Uterus (tissue), 4 donors: Measurements from ENCODE around the gene ZNF839. TPM values are rescaled to one million over a fixed set of nuclear protein-coding genes. Genes with fewer than 3 reads are reported as not detected.
A peak's percentile ranks its signal among the peaks of the same experiment; 100 is the strongest.

Experiments
- DNase-seq, 2 donors: peaks; one replicate each; pipeline ENCODE4 v3.0.0-alpha.2; 2019 to 2020
- H3K27ac ChIP-seq, 2 donors: fragments of 200-600 bp; sonication (generic); 1 replicate in 1 of 2; 2 replicates in 1 of 2; pipeline ENCODE4 v1.5.1; 2016 to 2018
- H3K27me3 ChIP-seq, 2 donors: fragments of 200-600 bp; sonication (generic); one replicate each; pipeline ENCODE4 v1.5.1; 2018 to 2019; ENCODE audit warnings: control low read depth in 1 of 2
- H3K36me3 ChIP-seq, 2 donors: fragments of 200-600 bp; sonication (generic); one replicate each; pipeline ENCODE4 v1.5.1; 2019; ENCODE audit warnings: control low read depth in 1 of 2
- H3K4me1 ChIP-seq, 2 donors: fragments of 200-600 bp; sonication (generic); one replicate each; pipeline ENCODE4 v1.5.1; 2018 to 2019; ENCODE audit warnings: control low read depth in 1 of 2
- H3K4me3 ChIP-seq, 2 donors: fragments of 200-600 bp; sonication (generic); 1 replicate in 1 of 2; 2 replicates in 1 of 2; pipeline ENCODE4 v1.5.1; 2018 to 2019; ENCODE audit warnings: mild to moderate bottlenecking in 1 of 2
- H3K9me3 ChIP-seq, 2 donors: fragments of 200-600 bp; sonication (generic); one replicate each; pipeline ENCODE4 v1.5.1; 2019; ENCODE audit warnings: control low read depth in 1 of 2
- POLR2A ChIP-seq, 2 donors: fragments of 450-650 bp; IDR thresholded peaks; one replicate each; pipeline ENCODE4 v1.6.1; 2016; ENCODE audit warnings: antibody characterized with exemption in 2 of 2, mild to moderate bottlenecking in 1 of 2, moderate library complexity in 1 of 2
- intact Hi-C: fragments of 100-400 bp; cut with DNase I; formaldehyde crosslinking; loops from one replicate; pipeline ENCODE4 v1.15.1; 2023; ENCODE audit warnings: low total_unique reads
- total RNA-seq, 4 donors: library from RNA; depleted of rRNA in 3 of 4; stranded (reverse); fragments of >200 nt in 3 of 4; gene quantifications; one replicate each; pipeline versions ENCODE4 v1.1.0 to v1.2.4, GENCODE V29; 2014 to 2023
- TF ChIP-seq, protein P1 (sequence below), 4 experiments: fragments of 200-600 bp in 2 of 4; fragments of 450-650 bp in 2 of 4; sonication (generic) in 2 of 4; IDR thresholded peaks; one replicate each; pipeline ENCODE4 v1.5.1; 2016 to 2019; ENCODE audit warnings: antibody characterized with exemption in 4 of 4, mild to moderate bottlenecking in 2 of 4, moderate library complexity in 1 of 4
- donor health status: DM: yes; HTN: yes; CAD: no.

The ZNF839 gene
- total RNA-seq, 4 donors from 2014 or later = 0.29 to 12.8 (median 6.4) TPM

DNA sequence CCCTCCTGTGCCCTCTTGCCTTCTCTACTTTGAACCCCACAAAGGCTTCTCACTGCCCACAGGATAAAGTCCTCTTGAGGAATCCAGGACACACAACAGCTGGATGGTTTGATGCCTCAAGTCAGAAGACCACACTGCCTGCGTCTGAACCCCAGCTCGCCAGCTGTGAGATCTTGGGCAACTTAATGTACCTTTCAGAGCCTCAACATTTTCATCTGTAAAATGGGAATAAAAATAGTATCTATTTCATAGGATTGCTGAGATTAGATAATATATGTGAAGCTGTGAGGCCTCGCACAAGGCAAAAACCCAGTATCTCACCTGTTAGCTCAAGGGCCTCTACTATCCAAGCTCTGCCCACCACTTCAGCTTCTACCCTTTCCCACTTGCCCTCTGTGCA lies 40.8 kb downstream of the ZNF839 start:
- TF ChIP-seq POLR2A (IDR thresholded peaks at IDR 0.05) = no peak
- H3K27ac ChIP-seq = no peak overlapping the region
- no peaks in the 10 kb centered on the region for H3K36me3 ChIP-seq
- no peak overlapping the region for H3K4me3 ChIP-seq
- intact Hi-C loops = no loop called here
- DNase-seq = no peak
- H3K9me3 ChIP-seq = no peaks in the 10 kb centered on the region
- peaks cover 3 to 8% of the 10 kb centered on the region in 2 donors for H3K4me1 ChIP-seq
- H3K27me3 ChIP-seq = no peaks in the 10 kb centered on the region

DNA sequence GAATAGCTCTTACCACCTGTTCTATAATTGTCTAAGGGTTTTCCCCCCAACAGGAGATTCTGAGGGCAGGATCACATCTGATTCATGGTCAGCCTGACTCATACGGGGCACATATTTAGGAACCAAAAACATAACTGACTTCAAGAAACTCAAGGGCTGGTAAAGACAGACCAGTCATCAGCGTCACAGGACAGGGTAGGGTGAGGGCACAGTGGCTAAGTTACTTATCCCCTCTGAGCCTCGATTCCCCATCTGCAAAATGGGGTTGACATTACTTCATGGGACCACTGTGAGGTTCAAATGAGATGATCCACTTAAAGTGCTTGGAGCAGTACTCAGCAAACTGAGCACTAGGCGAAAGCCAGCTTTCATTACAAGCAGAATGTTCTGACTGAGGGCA lies 42.5 kb downstream of the ZNF839 start:
- peaks cover 3 to 8% of the 10 kb centered on the region in 2 donors for H3K4me1 ChIP-seq

DNA sequence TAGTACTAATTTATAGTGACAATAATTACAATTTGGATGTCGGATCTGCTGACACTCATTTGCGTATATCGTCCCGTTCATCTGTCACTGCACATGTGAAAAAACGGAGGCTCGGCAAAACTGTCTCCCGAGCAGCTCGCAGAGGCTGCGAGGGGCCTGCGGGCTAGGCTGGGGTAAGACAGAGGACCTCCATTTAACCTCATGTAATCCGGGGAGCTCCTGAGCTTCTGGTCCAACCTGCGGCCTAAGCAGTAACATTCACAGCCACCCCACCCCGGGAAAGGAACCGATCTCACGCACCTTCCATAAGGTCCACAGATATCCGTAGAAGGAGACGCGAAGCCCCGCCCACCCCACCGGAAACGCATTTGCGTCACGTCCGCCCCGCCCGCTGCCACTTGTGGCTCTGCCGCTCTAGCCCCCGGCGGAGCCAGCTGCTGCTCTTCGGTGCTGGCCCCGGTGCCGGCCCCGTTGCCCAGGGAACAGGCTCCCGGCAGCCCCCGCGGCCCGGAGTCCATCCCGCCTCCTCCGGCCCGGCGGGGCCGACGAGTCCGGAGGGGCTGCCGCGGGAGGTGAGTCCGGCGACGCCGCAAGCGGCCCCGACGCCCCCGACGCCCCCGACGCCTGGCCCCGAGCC lies 43.1 kb downstream of the ZNF839 start, which contains the start of the genes CINP and TECPR2:
Gene CINP, minus strand, starts transcription at position 346 of the 637 bp plus-strand sequence. Its CDS starts 39 bp downstream, at position 307.
Gene TECPR2, plus strand, starts transcription at position 397 of the 637 bp plus-strand sequence. CDS start 13,781 bp downstream, outside the sequence.
- H3K9me3 ChIP-seq = no peaks in the 10 kb centered on the region
- H3K36me3 ChIP-seq = no peaks in the 10 kb centered on the region
- H3K27me3 ChIP-seq = no peaks in the 10 kb centered on the region
- peaks cover 3 to 8% of the 10 kb centered on the region in 2 donors for H3K4me1 ChIP-seq
- intact Hi-C loops = no loop called here
- peak within 1 kb of the TSS; percentile 83 to 92 for H3K27ac ChIP-seq
- peak; percentile 98 for DNase-seq
- peak; percentile 75 to 88 for TF ChIP-seq POLR2A (IDR thresholded peaks at IDR 0.05)
- TF ChIP-seq, protein P1, sequence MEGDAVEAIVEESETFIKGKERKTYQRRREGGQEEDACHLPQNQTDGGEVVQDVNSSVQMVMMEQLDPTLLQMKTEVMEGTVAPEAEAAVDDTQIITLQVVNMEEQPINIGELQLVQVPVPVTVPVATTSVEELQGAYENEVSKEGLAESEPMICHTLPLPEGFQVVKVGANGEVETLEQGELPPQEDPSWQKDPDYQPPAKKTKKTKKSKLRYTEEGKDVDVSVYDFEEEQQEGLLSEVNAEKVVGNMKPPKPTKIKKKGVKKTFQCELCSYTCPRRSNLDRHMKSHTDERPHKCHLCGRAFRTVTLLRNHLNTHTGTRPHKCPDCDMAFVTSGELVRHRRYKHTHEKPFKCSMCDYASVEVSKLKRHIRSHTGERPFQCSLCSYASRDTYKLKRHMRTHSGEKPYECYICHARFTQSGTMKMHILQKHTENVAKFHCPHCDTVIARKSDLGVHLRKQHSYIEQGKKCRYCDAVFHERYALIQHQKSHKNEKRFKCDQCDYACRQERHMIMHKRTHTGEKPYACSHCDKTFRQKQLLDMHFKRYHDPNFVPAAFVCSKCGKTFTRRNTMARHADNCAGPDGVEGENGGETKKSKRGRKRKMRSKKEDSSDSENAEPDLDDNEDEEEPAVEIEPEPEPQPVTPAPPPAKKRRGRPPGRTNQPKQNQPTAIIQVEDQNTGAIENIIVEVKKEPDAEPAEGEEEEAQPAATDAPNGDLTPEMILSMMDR (IDR thresholded peaks at IDR 0.05) = no peak
- peak within 1 kb of the TSS; percentile 65 to 77 for H3K4me3 ChIP-seq

More for the DNA sequence above, 42.5 kb downstream of the ZNF839 start:
- Histone ChIP-seq H3K27me3 (no peaks in the 10 kb centered on the region), H3K4me3 (peak overlapping the region; percentile 65 to 77), H3K27ac (peak overlapping the region; percentile 83 to 92), H3K9me3 (no peaks in the 10 kb centered on the region), H3K36me3 (no peaks in the 10 kb centered on the region)
- intact Hi-C loops = no loop called here
- no peak for DNase-seq
- TF ChIP-seq, protein P1 (IDR thresholded peaks at IDR 0.05) = no peak
- no peak for TF ChIP-seq POLR2A (IDR thresholded peaks at IDR 0.05)

DNA sequence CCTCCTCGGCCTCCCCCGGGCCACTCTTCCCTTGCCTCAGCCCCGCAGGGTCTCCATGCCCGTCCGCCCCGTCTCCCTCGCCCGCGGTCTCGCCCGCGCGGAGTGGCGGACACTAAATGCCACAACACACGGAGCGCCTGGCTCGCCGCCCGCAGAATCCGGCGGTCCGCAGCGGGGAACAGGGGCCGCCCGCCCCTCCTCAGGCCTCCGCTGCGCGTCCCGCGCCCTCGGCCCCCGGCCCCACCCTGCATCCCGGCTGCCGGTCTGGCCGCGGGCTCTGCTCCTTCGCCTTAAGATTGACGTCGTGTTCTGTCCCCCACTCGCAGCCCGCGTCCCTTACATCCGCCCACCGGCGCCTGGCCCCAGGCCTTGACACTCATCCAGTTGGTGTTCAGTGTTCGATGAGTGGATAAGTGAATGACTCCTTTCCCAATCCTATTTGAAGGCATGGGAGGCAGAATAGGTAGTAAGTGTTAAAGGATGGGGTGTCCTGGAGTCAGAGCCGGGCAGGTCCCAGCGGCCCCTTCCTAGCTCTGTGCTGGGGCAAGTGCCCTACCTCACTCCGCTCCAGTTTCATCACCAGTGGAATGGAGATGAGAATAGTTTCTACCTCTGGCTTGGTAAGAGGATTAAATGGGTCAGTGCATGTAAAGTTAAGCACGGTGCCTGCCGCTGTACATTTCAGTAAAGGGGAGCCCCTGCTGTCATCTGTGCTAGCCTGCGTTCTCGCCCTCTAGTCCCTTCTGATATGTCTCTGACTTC lies 43.8 kb downstream of the ZNF839 start:
- H3K36me3 ChIP-seq = no peaks in the 10 kb centered on the region
- peak overlapping the region; percentile 65 to 77 for H3K4me3 ChIP-seq
- H3K27ac ChIP-seq = peak overlapping the region; percentile 83 to 92
- H3K27me3 ChIP-seq = no peaks in the 10 kb centered on the region
- intact Hi-C loops = no loop called here
- no peak for DNase-seq
- H3K4me1 ChIP-seq = peaks cover 3 to 8% of the 10 kb centered on the region in 2 donors
- no peaks in the 10 kb centered on the region for H3K9me3 ChIP-seq
- TF ChIP-seq POLR2A (IDR thresholded peaks at IDR 0.05) = no peak
- TF ChIP-seq, protein P1 (IDR thresholded peaks at IDR 0.05) = no peak

DNA sequence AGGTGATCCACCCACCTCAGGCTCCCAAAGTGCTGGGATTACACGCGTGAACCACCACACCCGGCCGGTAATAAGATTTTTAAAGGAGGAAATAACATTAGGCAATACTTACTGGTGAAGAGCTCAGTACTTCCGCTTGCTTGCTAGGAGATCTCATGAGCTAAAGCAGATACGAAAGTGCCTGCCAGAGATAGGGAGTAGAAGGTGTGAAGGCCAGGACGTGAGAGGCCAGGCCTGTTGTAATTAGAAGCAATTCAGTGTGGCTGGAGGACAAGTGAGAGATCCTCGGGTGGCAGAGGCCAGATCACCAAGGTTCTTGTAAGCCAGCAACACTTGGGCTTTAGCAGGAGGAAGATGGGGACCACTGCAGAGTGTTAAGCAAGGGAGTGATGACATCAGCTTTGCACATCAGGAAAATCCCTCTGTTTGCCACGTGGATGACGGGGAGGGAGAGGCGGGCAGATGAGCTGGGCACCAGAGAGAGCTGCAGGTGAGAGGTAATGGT lies 50.8 kb downstream of the ZNF839 start:
- Histone ChIP-seq H3K4me3 (no peak overlapping the region), H3K4me1 (no peaks in the 10 kb centered on the region)
- no peak for TF ChIP-seq POLR2A (IDR thresholded peaks at IDR 0.05)
- TF ChIP-seq, protein P1 (IDR thresholded peaks at IDR 0.05) = no peak

More for the DNA sequence above, 50.8 kb downstream of the ZNF839 start:
- Histone ChIP-seq H3K36me3 (no peaks in the 10 kb centered on the region), H3K9me3 (no peaks in the 10 kb centered on the region), H3K27me3 (no peaks in the 10 kb centered on the region), H3K27ac (no peak overlapping the region)
- intact Hi-C loops = no loop called here
- no peak for DNase-seq
